ENCODE results near the gene ARFGAP1.
"Not testable (repeated sequence)": the region's sequence is repeated elsewhere in the genome, so short reads cannot be mapped to it uniquely, and the experiment has no call there.

Gene ARFGAP1

DNA sequence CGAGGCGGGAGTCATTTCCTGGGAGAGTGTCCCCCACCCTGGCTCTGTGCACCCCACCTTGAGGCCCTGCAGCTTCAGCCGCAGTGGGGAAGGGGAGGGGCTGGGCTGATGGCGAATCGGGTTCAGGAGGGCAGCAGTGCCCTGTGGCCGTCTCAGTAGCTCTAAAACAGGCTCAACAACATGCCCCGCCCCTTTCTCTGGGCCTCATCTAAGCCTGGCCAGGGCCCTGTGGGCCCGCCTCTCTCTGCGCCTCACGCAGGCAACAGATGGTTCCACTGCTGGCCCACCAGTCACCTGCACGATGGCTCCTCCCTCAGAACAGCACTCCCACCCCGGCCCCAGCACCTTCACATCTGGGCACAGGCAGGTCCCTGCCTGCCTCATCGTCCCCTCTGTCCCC is 58.3 kb downstream of the ARFGAP1 start:
- no peak for DNase-seq (ENCODE audit: low read depth in 2 of 2)

DNA sequence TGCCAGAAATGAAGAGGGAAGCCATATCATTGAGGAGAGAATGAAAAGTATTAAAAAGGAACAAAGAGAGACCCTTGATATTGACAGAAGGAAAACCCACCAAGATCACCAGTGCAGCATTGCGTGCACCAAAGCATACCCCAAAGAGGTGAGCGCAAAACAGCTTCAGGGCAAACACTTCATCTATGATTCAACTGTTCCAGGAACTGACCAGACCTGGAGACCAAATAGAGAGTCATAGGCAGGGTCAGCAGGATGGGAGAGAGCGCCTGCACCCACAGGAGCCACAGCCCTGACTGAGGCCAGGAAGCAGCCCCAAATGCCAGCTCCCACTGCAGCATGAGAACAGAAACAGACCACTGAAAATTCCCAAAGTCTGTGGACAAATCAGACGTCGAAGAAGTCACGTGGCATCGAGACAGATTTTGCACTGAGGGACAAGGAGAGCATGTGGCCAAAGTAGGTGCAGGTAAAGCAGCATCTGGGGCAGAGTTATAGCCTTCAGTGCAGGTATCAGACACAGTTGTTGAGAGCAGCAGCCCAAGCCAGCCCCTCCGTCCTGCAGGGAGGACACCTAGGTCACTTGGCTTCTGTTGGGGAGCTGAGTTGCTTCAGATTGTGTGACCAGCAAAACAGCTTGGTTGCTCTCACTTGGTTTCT is 59.3 kb downstream of the ARFGAP1 start:
- DNase-seq (ENCODE audit: low read depth in 2 of 2) = no peak

DNA sequence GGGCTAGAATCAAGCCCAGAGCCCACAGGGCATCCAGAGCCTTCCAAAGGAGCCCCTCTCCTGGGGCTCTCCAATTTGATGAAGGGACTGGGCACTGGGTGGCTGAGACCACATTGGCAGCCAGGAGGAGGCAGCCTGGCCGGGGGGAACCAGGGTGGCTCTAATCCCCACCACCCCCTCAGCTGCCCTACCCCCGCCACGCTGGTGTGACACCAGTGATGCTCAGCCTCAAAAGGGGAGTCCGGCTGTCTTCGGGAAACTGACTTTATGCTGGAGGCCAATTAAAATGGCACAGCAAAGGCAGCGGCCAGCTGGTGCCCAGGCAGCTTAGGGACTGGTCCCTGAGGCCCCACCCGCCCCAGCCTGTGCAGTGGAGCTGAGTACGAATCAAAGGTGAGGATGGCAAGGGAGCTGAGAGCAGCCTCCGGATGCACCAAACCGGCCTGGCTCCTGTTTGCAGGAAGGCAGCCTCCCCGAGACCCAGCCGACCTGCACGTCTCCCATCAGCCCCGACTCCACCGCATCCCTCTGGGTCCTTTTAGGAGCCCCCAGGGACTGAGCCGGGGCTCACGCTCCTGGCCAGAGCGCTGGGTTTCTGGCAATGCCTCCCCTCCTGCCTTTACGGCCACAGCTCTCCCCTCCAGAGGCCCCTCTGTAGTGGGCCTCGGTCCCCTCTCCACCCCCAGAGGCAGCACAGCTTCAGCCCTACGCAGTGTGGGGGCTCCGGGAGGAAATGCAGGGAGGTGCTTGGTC is 60.1 kb downstream of the ARFGAP1 start:
- no peak for DNase-seq (ENCODE audit: low read depth in 2 of 2)

GRCh38 chr20:63333241-63333836 is 60.7 kb downstream of the ARFGAP1 start:
- DNase-seq (ENCODE audit: low read depth in 2 of 2) = no peak

- DNase-seq (ENCODE audit: low read depth in 2 of 2) = no peak
Measured at GRCh38 chr20:63334356-63334755, 61.7 kb downstream of the ARFGAP1 start.

DNA sequence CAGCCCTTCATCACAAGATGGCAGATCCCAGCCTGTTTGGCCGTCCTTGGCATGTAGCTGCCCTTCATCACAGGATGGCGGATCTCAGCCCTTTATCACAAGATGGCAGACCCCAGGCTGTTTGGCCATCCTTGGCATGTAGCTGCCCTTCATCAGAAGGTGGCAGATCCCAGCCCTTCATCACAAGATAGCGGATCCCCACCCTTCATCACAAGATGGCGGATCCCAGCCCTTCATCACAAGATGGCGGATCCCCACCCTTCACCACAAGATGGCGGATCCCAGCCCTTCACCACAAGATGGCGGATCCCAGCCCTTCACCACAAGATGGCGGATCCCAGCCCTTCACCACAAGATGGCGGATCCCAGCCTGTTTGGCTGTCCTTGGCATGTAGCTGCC is 62.4 kb downstream of the ARFGAP1 start:
- DNase-seq (ENCODE audit: low read depth in 2 of 2) = not testable (repeated sequence)

- no peak for DNase-seq (ENCODE audit: low read depth in 2 of 2)
Measured at GRCh38 chr20:63335711-63336110, 63.1 kb downstream of the ARFGAP1 start.

DNA sequence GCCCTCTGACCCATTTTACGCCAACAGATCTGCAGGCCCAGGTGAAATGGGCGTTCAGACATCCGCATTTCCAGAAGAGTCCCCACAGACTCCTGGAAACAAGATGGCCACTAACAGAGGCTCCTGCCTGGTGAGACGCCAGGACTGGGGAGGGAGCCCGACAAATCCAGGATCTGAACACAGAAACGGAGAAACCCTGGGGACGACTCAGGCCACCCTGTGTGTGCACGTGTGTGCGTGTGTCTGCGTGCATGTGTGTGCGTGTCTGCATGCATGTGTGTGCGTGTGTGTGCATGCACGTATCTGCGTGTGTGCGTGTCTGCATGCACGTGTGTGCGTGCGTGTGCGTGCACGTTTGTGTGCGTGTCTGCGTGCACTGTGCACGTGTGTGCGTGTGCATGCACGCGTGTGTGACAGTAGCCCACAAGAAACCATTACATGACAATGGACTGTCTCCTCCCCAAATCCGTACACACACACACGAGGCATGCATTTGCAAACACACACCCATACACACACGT is 63.7 kb downstream of the ARFGAP1 start:
- no peak for DNase-seq (ENCODE audit: low read depth in 2 of 2)

- no peak for DNase-seq (ENCODE audit: low read depth in 2 of 2)
Measured at GRCh38 chr20:63337786-63338420, 65.3 kb downstream of the ARFGAP1 start.
